Measurements from ENCODE around the gene CXCR4.

CXCR4 gene

GRCh38 chr2:136114382-136114781 lies 3.6 kb downstream of the CXCR4 start:
- no peak for TF ChIP-seq EZH2phosphoT487 (IDR thresholded peaks at IDR 0.05; ENCODE audit: borderline replicate concordance)
- TF ChIP-seq CTCF (conservative IDR thresholded peaks at IDR 0.05; ENCODE audit: low read length): no peak
- peak overlapping the region; percentile 97 for H3K9ac ChIP-seq (ENCODE audit: low read depth, low read length, poor library complexity, severe bottlenecking)
- H3K4me1 ChIP-seq (ENCODE audit: insufficient read depth, low read length, poor library complexity, severe bottlenecking): peaks cover 40% of the 10 kb centered on the region
- peaks cover 12% of the 10 kb centered on the region for H3K27me3 ChIP-seq (ENCODE audit: insufficient read depth, low read length, poor library complexity, severe bottlenecking)
- H3K79me2 ChIP-seq (ENCODE audit: insufficient read depth, low read length): peaks cover 68% of the 10 kb centered on the region
- peaks cover 11% of the 10 kb centered on the region for H3F3A ChIP-seq (ENCODE audit: low read depth)
- H3K4me3 ChIP-seq (ENCODE audit: low read length, poor library complexity, severe bottlenecking): peak overlapping the region; percentile 94
- H4K20me1 ChIP-seq (ENCODE audit: insufficient read depth, low read length, poor library complexity, severe bottlenecking): peaks cover 52% of the 10 kb centered on the region
- H3K9me3 ChIP-seq (ENCODE audit: insufficient read depth, low read depth, low read length): no peaks in the 10 kb centered on the region
- H2AFZ ChIP-seq (ENCODE audit: low read length): no peak overlapping the region
- peaks cover 37% of the 10 kb centered on the region for H3K36me3 ChIP-seq (ENCODE audit: insufficient read depth, low read length)
- peak overlapping the region; percentile 93 for H3K4me2 ChIP-seq (ENCODE audit: low read depth, low read length, poor library complexity, severe bottlenecking)
- no peaks in the 10 kb centered on the region for H3K9me2 ChIP-seq (replicated peaks; ENCODE audit: low read depth, low read length)

GRCh38 chr2:136113209-136113971 lies 4.6 kb downstream of the CXCR4 start:
- peak overlapping the region; percentile 97 for H3K9ac ChIP-seq (ENCODE audit: low read depth, low read length, poor library complexity, severe bottlenecking)
- peaks cover 12% of the 10 kb centered on the region for H3K27me3 ChIP-seq (ENCODE audit: insufficient read depth, low read length, poor library complexity, severe bottlenecking)
- peaks cover 7% of the 10 kb centered on the region; the same call in 1 of the 2 replicates for H3F3A ChIP-seq (ENCODE audit: low read depth)
- peaks cover 41% of the 10 kb centered on the region for H3K4me1 ChIP-seq (ENCODE audit: insufficient read depth, low read length, poor library complexity, severe bottlenecking)
- H3K9me3 ChIP-seq (ENCODE audit: insufficient read depth, low read depth, low read length): no peaks in the 10 kb centered on the region
- H4K20me1 ChIP-seq (ENCODE audit: insufficient read depth, low read length, poor library complexity, severe bottlenecking): peaks cover 52% of the 10 kb centered on the region
- TF ChIP-seq CTCF (conservative IDR thresholded peaks at IDR 0.05; ENCODE audit: low read length) (no peak), EZH2phosphoT487 (IDR thresholded peaks at IDR 0.05; ENCODE audit: borderline replicate concordance) (no peak)
- H3K9me2 ChIP-seq (replicated peaks; ENCODE audit: low read depth, low read length): no peaks in the 10 kb centered on the region
- peaks cover 37% of the 10 kb centered on the region for H3K36me3 ChIP-seq (ENCODE audit: insufficient read depth, low read length)
- H3K79me2 ChIP-seq (ENCODE audit: insufficient read depth, low read length): peaks cover 63% of the 10 kb centered on the region
- peak overlapping the region; percentile 94 for H3K4me3 ChIP-seq (ENCODE audit: low read length, poor library complexity, severe bottlenecking)
- no peak overlapping the region for H2AFZ ChIP-seq (ENCODE audit: low read length)
- peak overlapping the region; percentile 93 for H3K4me2 ChIP-seq (ENCODE audit: low read depth, low read length, poor library complexity, severe bottlenecking)

DNA sequence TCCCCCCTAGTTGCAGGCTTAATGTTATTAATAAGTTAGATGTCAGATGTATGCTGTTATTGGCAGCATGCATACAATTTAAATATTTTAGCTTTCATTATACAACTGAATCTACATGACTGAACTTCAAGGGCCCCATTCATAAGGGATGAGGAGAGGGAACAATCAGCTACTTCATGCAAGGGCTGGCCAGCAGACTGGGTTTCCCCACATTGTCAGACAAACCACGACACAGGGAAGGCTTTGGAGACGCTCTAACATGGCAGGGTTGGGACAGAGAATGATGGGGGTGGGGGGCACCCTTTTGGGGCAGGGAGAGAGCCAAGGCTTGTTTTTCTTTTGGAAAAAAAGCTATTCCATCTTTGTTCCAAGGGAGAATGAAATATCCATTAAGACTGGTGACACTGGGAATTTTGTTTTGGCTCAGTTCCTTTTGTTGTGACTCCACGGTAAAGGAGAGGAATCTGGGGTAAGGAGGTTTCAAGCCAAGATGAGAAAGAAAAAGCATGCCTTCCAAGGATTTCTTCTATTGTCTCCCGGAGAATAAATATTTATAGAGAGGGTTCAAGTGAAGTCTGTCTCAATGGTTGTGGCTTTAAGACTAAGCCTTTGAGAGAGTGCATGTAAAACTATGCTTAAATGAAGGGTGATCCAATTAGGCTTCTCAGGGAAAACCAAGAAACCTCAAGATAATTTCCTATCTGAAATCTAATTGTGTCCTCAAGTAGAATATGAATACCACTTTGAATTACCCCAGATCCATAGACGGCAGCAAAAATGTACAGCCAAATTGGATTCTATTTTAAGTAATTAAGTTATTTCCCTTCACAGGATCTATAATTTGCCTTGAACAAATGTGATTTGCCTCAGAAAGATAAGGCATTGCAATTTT lies 5.4 kb downstream of the CXCR4 start:
- Histone ChIP-seq H3K4me2 (ENCODE audit: low read depth, low read length, poor library complexity, severe bottlenecking) (peak overlapping the region; percentile 93), H3K9ac (ENCODE audit: low read depth, low read length, poor library complexity, severe bottlenecking) (no peak overlapping the region), H3K79me2 (ENCODE audit: insufficient read depth, low read length) (peaks cover 54% of the 10 kb centered on the region), H3K27me3 (ENCODE audit: insufficient read depth, low read length, poor library complexity, severe bottlenecking) (peaks cover 12% of the 10 kb centered on the region), H3K9me2 (replicated peaks; ENCODE audit: low read depth, low read length) (no peaks in the 10 kb centered on the region), H4K20me1 (ENCODE audit: insufficient read depth, low read length, poor library complexity, severe bottlenecking) (peaks cover 51% of the 10 kb centered on the region), H3K4me3 (ENCODE audit: low read length, poor library complexity, severe bottlenecking) (peak overlapping the region; percentile 94), H2AFZ (ENCODE audit: low read length) (no peak overlapping the region), H3K9me3 (ENCODE audit: insufficient read depth, low read depth, low read length) (no peaks in the 10 kb centered on the region), H3K36me3 (ENCODE audit: insufficient read depth, low read length) (peaks cover 37% of the 10 kb centered on the region), H3F3A (ENCODE audit: low read depth) (peaks cover 7% of the 10 kb centered on the region; the same call in 1 of the 2 replicates), H3K4me1 (ENCODE audit: insufficient read depth, low read length, poor library complexity, severe bottlenecking) (peaks cover 49% of the 10 kb centered on the region)
- TF ChIP-seq CTCF (conservative IDR thresholded peaks at IDR 0.05; ENCODE audit: low read length) (no peak), EZH2phosphoT487 (IDR thresholded peaks at IDR 0.05; ENCODE audit: borderline replicate concordance) (no peak)

Data from Loucy (cell line).